ENCODE data around the gene TUBB6.

The TUBB6 gene

GRCh38 chr18:12366784-12367183 is 58.7 kb downstream of the TUBB6 start:
- TF ChIP-seq ZNF221 (tag by site-specific recombination; IDR thresholded peaks at IDR 0.05; ENCODE audit: borderline replicate concordance), result no peak
- no peak for TF ChIP-seq SP2 (tag by site-specific recombination; IDR thresholded peaks at IDR 0.05)
- TF ChIP-seq ZNF791 (tag by site-specific recombination; IDR thresholded peaks at IDR 0.05), result no peak
- TF ChIP-seq ZNF311 (tag by site-specific recombination; IDR thresholded peaks at IDR 0.05; ENCODE audit: borderline replicate concordance), result no peak
- TF ChIP-seq, protein P1, sequence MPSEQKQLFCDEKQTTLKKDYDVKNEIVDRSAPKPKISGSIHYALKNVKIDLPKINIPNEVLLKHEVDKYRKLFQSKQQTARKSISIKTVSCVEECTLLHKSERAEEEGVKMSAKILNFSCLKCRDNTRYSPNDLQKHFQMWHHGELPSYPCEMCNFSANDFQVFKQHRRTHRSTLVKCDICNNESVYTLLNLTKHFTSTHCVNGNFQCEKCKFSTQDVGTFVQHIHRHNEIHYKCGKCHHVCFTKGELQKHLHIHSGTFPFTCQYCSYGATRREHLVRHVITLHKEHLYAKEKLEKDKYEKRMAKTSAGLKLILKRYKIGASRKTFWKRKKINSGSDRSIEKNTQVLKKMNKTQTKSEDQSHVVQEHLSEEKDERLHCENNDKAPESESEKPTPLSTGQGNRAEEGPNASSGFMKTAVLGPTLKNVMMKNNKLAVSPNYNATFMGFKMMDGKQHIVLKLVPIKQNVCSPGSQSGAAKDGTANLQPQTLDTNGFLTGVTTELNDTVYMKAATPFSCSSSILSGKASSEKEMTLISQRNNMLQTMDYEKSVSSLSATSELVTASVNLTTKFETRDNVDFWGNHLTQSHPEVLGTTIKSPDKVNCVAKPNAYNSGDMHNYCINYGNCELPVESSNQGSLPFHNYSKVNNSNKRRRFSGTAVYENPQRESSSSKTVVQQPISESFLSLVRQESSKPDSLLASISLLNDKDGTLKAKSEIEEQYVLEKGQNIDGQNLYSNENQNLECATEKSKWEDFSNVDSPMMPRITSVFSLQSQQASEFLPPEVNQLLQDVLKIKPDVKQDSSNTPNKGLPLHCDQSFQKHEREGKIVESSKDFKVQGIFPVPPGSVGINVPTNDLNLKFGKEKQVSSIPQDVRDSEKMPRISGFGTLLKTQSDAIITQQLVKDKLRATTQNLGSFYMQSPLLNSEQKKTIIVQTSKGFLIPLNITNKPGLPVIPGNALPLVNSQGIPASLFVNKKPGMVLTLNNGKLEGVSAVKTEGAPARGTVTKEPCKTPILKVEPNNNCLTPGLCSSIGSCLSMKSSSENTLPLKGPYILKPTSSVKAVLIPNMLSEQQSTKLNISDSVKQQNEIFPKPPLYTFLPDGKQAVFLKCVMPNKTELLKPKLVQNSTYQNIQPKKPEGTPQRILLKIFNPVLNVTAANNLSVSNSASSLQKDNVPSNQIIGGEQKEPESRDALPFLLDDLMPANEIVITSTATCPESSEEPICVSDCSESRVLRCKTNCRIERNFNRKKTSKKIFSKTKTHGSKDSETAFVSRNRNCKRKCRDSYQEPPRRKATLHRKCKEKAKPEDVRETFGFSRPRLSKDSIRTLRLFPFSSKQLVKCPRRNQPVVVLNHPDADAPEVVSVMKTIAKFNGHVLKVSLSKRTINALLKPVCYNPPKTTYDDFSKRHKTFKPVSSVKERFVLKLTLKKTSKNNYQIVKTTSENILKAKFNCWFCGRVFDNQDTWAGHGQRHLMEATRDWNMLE (tag by site-specific recombination; conservative IDR thresholded peaks at IDR 0.05; ENCODE audit: low read depth), result no peak
- no peak for TF ChIP-seq ZNF394 (tag by site-specific recombination; IDR thresholded peaks at IDR 0.05; ENCODE audit: borderline replicate concordance)
- no peak for TF ChIP-seq ZNF146 (tag by site-specific recombination; IDR thresholded peaks at IDR 0.05)
- TF ChIP-seq ZBTB44 (tag by site-specific recombination; IDR thresholded peaks at IDR 0.05), result no peak
- TF ChIP-seq ZNF548 (tag by site-specific recombination; IDR thresholded peaks at IDR 0.05), result no peak
- H3K4me1 ChIP-seq (ENCODE audit: control insufficient read depth, insufficient read depth, low read length), result no peaks in the 10 kb centered on the region
- no peaks in the 10 kb centered on the region for H3K9me3 ChIP-seq (ENCODE audit: control insufficient read depth, insufficient read depth, low read depth, low read length)
- CTCF ChIA-PET, result no interaction called here
- peaks cover 55 to 73% of the 10 kb centered on the region in 2 experiments for H3K36me3 ChIP-seq (ENCODE audit: control insufficient read depth in 2 of 2, insufficient read depth in 1 of 2, low read length in 2 of 2)
- POLR2A ChIA-PET, result interaction anchor here (0.5 to 0.9 kb wide), 3 partner anchors 10 to 87 kb away, joined by 3 to 4 read pairs (median 3); partner anchors contain the start of gene AFG3L2
- no peak overlapping the region for H3K27ac ChIP-seq (ENCODE audit: extremely low read depth, low read depth, low read length)
- no peak overlapping the region for H3K4me3 ChIP-seq (ENCODE audit: low read depth, low read length)

- ChIA-PET POLR2A (interaction anchor here (0.5 to 0.6 kb wide), 2 partner anchors 39 to 388 kb away, joined by 3 to 4 read pairs; partner anchors contain the start of gene PRELID3A), CTCF (no interaction called here)
- Histone ChIP-seq H3K4me1 (ENCODE audit: control insufficient read depth, insufficient read depth, low read length) (peaks cover 11% of the 10 kb centered on the region), H3K27ac (ENCODE audit: extremely low read depth, low read depth, low read length) (no peak overlapping the region), H3K36me3 (ENCODE audit: control insufficient read depth in 2 of 2, insufficient read depth in 1 of 2, low read length in 2 of 2) (peaks cover 40 to 50% of the 10 kb centered on the region in 2 experiments), H3K4me3 (ENCODE audit: low read depth, low read length) (no peak overlapping the region), H3K9me3 (ENCODE audit: control insufficient read depth, insufficient read depth, low read depth, low read length) (no peaks in the 10 kb centered on the region)
- no peak for TF ChIP-seq ZFP41 (tag by site-specific recombination; IDR thresholded peaks at IDR 0.05; ENCODE audit: borderline replicate concordance)
- TF ChIP-seq SALL2 (tag by site-specific recombination; IDR thresholded peaks at IDR 0.05; ENCODE audit: borderline replicate concordance), result no peak
- TF ChIP-seq, protein P2, sequence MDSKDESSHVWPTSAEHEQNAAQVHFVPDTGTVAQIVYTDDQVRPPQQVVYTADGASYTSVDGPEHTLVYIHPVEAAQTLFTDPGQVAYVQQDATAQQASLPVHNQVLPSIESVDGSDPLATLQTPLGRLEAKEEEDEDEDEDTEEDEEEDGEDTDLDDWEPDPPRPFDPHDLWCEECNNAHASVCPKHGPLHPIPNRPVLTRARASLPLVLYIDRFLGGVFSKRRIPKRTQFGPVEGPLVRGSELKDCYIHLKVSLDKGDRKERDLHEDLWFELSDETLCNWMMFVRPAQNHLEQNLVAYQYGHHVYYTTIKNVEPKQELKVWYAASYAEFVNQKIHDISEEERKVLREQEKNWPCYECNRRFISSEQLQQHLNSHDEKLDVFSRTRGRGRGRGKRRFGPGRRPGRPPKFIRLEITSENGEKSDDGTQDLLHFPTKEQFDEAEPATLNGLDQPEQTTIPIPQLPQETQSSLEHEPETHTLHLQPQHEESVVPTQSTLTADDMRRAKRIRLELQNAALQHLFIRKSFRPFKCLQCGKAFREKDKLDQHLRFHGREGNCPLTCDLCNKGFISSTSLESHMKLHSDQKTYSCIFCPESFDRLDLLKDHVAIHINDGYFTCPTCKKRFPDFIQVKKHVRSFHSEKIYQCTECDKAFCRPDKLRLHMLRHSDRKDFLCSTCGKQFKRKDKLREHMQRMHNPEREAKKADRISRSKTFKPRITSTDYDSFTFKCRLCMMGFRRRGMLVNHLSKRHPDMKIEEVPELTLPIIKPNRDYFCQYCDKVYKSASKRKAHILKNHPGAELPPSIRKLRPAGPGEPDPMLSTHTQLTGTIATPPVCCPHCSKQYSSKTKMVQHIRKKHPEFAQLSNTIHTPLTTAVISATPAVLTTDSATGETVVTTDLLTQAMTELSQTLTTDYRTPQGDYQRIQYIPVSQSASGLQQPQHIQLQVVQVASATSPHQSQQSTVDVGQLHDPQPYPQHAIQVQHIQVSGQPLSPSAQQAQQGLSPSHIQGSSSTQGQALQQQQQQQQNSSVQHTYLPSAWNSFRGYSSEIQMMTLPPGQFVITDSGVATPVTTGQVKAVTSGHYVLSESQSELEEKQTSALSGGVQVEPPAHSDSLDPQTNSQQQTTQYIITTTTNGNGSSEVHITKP (tag by site-specific recombination; IDR thresholded peaks at IDR 0.05), result no peak
- TF ChIP-seq, protein P3, sequence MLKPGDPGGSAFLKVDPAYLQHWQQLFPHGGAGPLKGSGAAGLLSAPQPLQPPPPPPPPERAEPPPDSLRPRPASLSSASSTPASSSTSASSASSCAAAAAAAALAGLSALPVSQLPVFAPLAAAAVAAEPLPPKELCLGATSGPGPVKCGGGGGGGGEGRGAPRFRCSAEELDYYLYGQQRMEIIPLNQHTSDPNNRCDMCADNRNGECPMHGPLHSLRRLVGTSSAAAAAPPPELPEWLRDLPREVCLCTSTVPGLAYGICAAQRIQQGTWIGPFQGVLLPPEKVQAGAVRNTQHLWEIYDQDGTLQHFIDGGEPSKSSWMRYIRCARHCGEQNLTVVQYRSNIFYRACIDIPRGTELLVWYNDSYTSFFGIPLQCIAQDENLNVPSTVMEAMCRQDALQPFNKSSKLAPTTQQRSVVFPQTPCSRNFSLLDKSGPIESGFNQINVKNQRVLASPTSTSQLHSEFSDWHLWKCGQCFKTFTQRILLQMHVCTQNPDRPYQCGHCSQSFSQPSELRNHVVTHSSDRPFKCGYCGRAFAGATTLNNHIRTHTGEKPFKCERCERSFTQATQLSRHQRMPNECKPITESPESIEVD (tag by site-specific recombination; IDR thresholded peaks at IDR 0.05), result no peak
- TF ChIP-seq ZNF785 (tag by site-specific recombination; IDR thresholded peaks at IDR 0.05), result no peak
- no peak for TF ChIP-seq AEBP2 (tag by site-specific recombination; IDR thresholded peaks at IDR 0.05; ENCODE audit: borderline replicate concordance)
- TF ChIP-seq GLIS2 (tag by site-specific recombination; IDR thresholded peaks at IDR 0.05), result no peak
- no peak for TF ChIP-seq ZNF747 (tag by site-specific recombination; IDR thresholded peaks at IDR 0.05)
Observed at GRCh38 chr18:12369211-12369610, 61.2 kb downstream of the TUBB6 start.
